ENCODE measurements around the gene AGAP2. TPM values are rescaled to one million over a fixed set of nuclear protein-coding genes. Genes with fewer than 3 reads are reported as not detected.

Gene AGAP2
- total and polyA plus RNA-seq, 2 of the 13 experiments (the other 11 are each of a cell fraction or from before 2014, with no cell fraction given), result 0.38 to 0.45 TPM

DNA sequence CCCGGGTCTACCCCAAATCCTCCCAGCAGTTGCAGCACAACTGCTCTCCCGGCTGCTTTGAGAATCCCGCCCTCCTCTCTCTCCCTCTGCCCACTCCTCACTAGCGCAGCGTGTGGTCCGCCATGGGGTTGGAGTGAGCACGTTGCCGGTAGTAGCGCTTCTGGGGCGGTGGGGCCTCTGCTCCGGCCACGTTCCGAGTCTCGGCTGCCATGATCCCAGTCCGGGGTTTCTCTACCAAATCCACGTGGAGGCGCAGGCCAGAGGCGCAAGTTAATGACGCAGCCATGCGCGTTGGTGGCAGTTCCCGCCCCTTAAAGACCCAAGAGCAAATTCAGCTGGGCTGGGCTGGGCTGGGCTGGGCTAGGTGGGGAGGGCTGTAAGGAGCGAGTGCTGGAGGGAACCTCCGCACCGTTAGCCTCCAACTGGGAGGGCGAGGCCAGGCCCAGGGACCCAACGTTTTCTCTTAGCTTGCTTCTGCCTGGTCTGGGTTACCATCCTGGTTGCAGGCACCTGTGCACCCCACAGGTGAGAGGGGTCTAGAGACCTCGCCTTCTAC is 33.4 kb upstream of the AGAP2 start, which contains the start of gene METTL1 (continued):
- TF ChIP-seq MAFG (CRISPR knock-in tag; IDR thresholded peaks at IDR 0.05) (no peak), PHF20 (CRISPR knock-in tag; IDR thresholded peaks at IDR 0.05) (peak; percentile 92), ZFP37 (CRISPR knock-in tag; IDR thresholded peaks at IDR 0.05; ENCODE audit: borderline replicate concordance) (0 out of 2 replicates have a peak, but pooled peaks have one; percentile 84), ZNF546 (CRISPR knock-in tag; conservative IDR thresholded peaks at IDR 0.05) (peak; percentile 73; the same call in 1 of the 2 replicates), SMYD3 (CRISPR knock-in tag; IDR thresholded peaks at IDR 0.05) (peak; percentile 61; the same call in 1 of the 2 replicates), ZNF501 (CRISPR knock-in tag; IDR thresholded peaks at IDR 0.05) (peak; percentile 96), PTBP1 (IDR thresholded peaks at IDR 0.05; ENCODE audit: low read depth, low read length, poor library complexity, severe bottlenecking) (peak; percentile 96), GATA4 (IDR thresholded peaks at IDR 0.05; ENCODE audit: borderline replicate concordance, low read depth) (peak; percentile 47; the same call in 1 of the 2 replicates), ZKSCAN5 (CRISPR knock-in tag; IDR thresholded peaks at IDR 0.05) (no peak), ZNF235 (CRISPR knock-in tag; IDR thresholded peaks at IDR 0.05; ENCODE audit: borderline replicate concordance) (peak; percentile 90), XBP1 (CRISPR knock-in tag; IDR thresholded peaks at IDR 0.05) (no peak; the same call in 1 of the 2 replicates)
- TF ChIP-seq, protein P1, sequence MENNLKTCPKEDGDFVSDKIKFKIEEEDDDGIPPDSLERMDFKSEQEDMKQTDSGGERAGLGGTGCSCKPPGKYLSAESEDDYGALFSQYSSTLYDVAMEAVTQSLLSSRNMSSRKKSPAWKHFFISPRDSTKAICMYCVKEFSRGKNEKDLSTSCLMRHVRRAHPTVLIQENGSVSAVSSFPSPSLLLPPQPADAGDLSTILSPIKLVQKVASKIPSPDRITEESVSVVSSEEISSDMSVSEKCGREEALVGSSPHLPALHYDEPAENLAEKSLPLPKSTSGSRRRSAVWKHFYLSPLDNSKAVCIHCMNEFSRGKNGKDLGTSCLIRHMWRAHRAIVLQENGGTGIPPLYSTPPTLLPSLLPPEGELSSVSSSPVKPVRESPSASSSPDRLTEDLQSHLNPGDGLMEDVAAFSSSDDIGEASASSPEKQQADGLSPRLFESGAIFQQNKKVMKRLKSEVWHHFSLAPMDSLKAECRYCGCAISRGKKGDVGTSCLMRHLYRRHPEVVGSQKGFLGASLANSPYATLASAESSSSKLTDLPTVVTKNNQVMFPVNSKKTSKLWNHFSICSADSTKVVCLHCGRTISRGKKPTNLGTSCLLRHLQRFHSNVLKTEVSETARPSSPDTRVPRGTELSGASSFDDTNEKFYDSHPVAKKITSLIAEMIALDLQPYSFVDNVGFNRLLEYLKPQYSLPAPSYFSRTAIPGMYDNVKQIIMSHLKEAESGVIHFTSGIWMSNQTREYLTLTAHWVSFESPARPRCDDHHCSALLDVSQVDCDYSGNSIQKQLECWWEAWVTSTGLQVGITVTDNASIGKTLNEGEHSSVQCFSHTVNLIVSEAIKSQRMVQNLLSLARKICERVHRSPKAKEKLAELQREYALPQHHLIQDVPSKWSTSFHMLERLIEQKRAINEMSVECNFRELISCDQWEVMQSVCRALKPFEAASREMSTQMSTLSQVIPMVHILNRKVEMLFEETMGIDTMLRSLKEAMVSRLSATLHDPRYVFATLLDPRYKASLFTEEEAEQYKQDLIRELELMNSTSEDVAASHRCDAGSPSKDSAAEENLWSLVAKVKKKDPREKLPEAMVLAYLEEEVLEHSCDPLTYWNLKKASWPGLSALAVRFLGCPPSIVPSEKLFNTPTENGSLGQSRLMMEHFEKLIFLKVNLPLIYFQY (CRISPR knock-in tag; IDR thresholded peaks at IDR 0.05; ENCODE audit: borderline replicate concordance), result peak; percentile 38; the same call in 1 of the 2 replicates
- TF ChIP-seq, protein P2, sequence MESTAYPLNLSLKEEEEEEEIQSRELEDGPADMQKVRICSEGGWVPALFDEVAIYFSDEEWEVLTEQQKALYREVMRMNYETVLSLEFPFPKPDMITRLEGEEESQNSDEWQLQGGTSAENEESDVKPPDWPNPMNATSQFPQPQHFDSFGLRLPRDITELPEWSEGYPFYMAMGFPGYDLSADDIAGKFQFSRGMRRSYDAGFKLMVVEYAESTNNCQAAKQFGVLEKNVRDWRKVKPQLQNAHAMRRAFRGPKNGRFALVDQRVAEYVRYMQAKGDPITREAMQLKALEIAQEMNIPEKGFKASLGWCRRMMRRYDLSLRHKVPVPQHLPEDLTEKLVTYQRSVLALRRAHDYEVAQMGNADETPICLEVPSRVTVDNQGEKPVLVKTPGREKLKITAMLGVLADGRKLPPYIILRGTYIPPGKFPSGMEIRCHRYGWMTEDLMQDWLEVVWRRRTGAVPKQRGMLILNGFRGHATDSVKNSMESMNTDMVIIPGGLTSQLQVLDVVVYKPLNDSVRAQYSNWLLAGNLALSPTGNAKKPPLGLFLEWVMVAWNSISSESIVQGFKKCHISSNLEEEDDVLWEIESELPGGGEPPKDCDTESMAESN (CRISPR knock-in tag; conservative IDR thresholded peaks at IDR 0.05), result peak; percentile 92
- TF ChIP-seq, protein P3, sequence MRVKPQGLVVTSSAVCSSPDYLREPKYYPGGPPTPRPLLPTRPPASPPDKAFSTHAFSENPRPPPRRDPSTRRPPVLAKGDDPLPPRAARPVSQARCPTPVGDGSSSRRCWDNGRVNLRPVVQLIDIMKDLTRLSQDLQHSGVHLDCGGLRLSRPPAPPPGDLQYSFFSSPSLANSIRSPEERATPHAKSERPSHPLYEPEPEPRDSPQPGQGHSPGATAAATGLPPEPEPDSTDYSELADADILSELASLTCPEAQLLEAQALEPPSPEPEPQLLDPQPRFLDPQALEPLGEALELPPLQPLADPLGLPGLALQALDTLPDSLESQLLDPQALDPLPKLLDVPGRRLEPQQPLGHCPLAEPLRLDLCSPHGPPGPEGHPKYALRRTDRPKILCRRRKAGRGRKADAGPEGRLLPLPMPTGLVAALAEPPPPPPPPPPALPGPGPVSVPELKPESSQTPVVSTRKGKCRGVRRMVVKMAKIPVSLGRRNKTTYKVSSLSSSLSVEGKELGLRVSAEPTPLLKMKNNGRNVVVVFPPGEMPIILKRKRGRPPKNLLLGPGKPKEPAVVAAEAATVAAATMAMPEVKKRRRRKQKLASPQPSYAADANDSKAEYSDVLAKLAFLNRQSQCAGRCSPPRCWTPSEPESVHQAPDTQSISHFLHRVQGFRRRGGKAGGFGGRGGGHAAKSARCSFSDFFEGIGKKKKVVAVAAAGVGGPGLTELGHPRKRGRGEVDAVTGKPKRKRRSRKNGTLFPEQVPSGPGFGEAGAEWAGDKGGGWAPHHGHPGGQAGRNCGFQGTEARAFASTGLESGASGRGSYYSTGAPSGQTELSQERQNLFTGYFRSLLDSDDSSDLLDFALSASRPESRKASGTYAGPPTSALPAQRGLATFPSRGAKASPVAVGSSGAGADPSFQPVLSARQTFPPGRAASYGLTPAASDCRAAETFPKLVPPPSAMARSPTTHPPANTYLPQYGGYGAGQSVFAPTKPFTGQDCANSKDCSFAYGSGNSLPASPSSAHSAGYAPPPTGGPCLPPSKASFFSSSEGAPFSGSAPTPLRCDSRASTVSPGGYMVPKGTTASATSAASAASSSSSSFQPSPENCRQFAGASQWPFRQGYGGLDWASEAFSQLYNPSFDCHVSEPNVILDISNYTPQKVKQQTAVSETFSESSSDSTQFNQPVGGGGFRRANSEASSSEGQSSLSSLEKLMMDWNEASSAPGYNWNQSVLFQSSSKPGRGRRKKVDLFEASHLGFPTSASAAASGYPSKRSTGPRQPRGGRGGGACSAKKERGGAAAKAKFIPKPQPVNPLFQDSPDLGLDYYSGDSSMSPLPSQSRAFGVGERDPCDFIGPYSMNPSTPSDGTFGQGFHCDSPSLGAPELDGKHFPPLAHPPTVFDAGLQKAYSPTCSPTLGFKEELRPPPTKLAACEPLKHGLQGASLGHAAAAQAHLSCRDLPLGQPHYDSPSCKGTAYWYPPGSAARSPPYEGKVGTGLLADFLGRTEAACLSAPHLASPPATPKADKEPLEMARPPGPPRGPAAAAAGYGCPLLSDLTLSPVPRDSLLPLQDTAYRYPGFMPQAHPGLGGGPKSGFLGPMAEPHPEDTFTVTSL (CRISPR knock-in tag; IDR thresholded peaks at IDR 0.05; ENCODE audit: borderline replicate concordance), result peak; percentile 22; the same call in 1 of the 2 replicates
- TF ChIP-seq, protein P4, sequence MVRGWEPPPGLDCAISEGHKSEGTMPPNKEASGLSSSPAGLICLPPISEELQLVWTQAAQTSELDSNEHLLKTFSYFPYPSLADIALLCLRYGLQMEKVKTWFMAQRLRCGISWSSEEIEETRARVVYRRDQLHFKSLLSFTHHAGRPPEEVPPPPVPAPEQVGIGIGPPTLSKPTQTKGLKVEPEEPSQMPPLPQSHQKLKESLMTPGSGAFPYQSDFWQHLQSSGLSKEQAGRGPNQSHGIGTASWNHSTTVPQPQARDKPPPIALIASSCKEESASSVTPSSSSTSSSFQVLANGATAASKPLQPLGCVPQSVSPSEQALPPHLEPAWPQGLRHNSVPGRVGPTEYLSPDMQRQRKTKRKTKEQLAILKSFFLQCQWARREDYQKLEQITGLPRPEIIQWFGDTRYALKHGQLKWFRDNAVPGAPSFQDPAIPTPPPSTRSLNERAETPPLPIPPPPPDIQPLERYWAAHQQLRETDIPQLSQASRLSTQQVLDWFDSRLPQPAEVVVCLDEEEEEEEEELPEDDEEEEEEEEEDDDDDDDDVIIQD (CRISPR knock-in tag; IDR thresholded peaks at IDR 0.05; ENCODE audit: low read depth), result peak; percentile 64; the same call in 1 of the 2 replicates
